Measurements from ENCODE around the gene FZD1. TPM values are rescaled to one million over a fixed set of nuclear protein-coding genes. Genes with fewer than 3 reads are reported as not detected.

The FZD1 gene
- total RNA-seq, 1 experiment from 2014 or later, result 1.5 TPM

- no peak overlapping the region for H3K4me3 Mint-ChIP-seq (ENCODE audit: unreplicated experiment)
- H3K4me1 Mint-ChIP-seq (ENCODE audit: low read depth, unreplicated experiment), result no peaks in the 10 kb centered on the region
- POLR2A ChIA-PET, result no interaction called here
- H3K9me3 Mint-ChIP-seq (ENCODE audit: unreplicated experiment), result no peaks in the 10 kb centered on the region
- no peaks in the 10 kb centered on the region for H3K36me3 Mint-ChIP-seq (ENCODE audit: insufficient read depth, unreplicated experiment)
- Histone ChIP-seq H3K9me3 (no peaks in the 10 kb centered on the region), H3K36me3 (ENCODE audit: control insufficient read depth, insufficient read depth, low read length) (no peaks in the 10 kb centered on the region), H3K27me3 (replicated peaks; ENCODE audit: control insufficient read depth, insufficient read depth, low read length) (no peaks in the 10 kb centered on the region), H3K4me1 (no peaks in the 10 kb centered on the region), H3K4me3 (ENCODE audit: low read depth, low read length) (no peak overlapping the region)
- no TSS peak for BruUV-seq (replicated peaks)
- H3K27ac Mint-ChIP-seq (ENCODE audit: unreplicated experiment), result no peak overlapping the region
- intact Hi-C loops (cut with micrococcal nuclease; ENCODE audit: unreplicated experiment), result no loop called here
- peaks cover 8% of the 10 kb centered on the region for H3K27me3 Mint-ChIP-seq (ENCODE audit: insufficient read depth, unreplicated experiment)
- TF ChIP-seq, protein P1, sequence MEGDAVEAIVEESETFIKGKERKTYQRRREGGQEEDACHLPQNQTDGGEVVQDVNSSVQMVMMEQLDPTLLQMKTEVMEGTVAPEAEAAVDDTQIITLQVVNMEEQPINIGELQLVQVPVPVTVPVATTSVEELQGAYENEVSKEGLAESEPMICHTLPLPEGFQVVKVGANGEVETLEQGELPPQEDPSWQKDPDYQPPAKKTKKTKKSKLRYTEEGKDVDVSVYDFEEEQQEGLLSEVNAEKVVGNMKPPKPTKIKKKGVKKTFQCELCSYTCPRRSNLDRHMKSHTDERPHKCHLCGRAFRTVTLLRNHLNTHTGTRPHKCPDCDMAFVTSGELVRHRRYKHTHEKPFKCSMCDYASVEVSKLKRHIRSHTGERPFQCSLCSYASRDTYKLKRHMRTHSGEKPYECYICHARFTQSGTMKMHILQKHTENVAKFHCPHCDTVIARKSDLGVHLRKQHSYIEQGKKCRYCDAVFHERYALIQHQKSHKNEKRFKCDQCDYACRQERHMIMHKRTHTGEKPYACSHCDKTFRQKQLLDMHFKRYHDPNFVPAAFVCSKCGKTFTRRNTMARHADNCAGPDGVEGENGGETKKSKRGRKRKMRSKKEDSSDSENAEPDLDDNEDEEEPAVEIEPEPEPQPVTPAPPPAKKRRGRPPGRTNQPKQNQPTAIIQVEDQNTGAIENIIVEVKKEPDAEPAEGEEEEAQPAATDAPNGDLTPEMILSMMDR (IDR thresholded peaks at IDR 0.05; ENCODE audit: insufficient read depth in 1 of 2, low read depth in 1 of 2, low read length in 1 of 2, severe bottlenecking in 1 of 2, unreplicated experiment in 1 of 2), result no peak
- no peak for DNase-seq
- CTCF ChIA-PET, result no interaction called here
These were observed 24.5 kb upstream of the FZD1 start for GRCh38 chr7:91239772-91240171.

DNA sequence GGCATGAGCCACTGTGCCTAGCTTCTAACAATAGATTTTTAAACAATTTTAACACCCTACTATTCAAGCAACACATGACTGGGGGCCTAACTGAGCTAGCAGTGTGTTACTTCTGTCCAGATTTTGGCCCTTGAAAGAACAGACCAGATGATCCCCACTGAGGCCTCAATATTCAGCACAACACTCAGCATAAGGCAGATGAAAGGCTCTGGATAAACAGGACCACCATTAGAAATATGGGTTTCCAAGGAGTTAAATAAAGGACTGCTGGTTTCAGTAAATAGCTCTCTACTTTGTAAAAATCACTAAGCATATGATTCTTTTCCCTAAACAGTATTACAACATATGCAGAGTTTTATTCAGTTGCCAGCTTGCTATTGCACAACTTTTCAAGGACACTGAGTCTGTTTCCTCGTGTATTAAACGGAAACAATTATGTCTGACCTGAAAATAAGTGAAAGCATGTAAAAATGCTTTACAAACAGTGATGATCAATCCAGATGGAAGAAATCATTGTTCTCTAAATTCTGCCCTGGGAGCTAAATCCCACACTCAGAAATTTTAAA lies 23.8 kb upstream of the FZD1 start:
- no peaks in the 10 kb centered on the region for H3K27me3 ChIP-seq (replicated peaks; ENCODE audit: control insufficient read depth, insufficient read depth, low read length)
- ChIA-PET CTCF (no interaction called here), POLR2A (no interaction called here)
- H3K4me3 ChIP-seq (ENCODE audit: low read depth, low read length), result no peak overlapping the region
- TF ChIP-seq, protein P1 (IDR thresholded peaks at IDR 0.05; ENCODE audit: insufficient read depth in 1 of 2, low read depth in 1 of 2, low read length in 1 of 2, severe bottlenecking in 1 of 2, unreplicated experiment in 1 of 2), result no peak
- H3K4me3 Mint-ChIP-seq (ENCODE audit: unreplicated experiment), result no peak overlapping the region
- no peaks in the 10 kb centered on the region for H3K9me3 Mint-ChIP-seq (ENCODE audit: unreplicated experiment)
- no peaks in the 10 kb centered on the region for H3K4me1 ChIP-seq
- BruUV-seq (replicated peaks), result no TSS peak
- intact Hi-C loops (cut with micrococcal nuclease; ENCODE audit: unreplicated experiment), result no loop called here
- DNase-seq, result no peak
- H3K4me1 Mint-ChIP-seq (ENCODE audit: low read depth, unreplicated experiment), result no peaks in the 10 kb centered on the region
- no peaks in the 10 kb centered on the region for H3K36me3 ChIP-seq (ENCODE audit: control insufficient read depth, insufficient read depth, low read length)
- H3K27me3 Mint-ChIP-seq (ENCODE audit: insufficient read depth, unreplicated experiment), result peaks cover 8% of the 10 kb centered on the region
- H3K9me3 ChIP-seq, result no peaks in the 10 kb centered on the region
- H3K27ac Mint-ChIP-seq (ENCODE audit: unreplicated experiment), result no peak overlapping the region
- no peaks in the 10 kb centered on the region for H3K36me3 Mint-ChIP-seq (ENCODE audit: insufficient read depth, unreplicated experiment)

DNA sequence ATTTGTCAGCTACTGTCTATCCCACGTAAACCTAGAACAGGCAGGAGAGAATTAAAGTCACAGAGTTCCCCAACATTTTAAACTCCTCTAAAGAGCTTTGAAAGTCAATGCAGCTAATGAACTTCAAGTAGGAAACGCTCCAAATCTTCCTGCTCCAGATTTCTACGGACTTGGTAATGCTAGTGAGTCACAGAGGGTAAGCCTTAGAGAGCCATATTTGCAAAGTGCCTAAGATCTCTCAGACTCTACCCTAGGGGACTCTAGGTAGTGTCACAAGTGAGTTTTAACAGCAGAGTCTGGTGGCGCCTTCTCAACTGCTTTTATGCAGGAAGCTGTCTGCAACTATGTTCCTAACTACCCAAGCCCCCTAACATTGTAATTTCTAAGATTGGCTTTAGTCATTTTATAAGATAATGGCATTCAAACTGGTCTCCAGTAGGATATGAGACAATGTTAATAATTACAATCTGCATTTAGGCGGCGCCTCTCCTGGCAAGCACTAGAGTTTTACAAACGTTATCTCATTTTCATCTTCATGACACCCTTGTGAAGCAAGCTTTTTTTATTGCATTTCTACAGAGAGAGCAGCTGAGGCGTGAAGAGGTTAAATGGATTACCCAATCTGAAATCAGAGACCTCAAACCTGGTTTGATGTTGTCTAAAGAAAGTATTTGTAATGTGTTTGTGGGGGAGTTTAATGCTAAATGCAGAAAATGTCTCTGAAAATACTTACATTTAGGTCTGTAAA lies 22.0 kb upstream of the FZD1 start:
- H3K36me3 Mint-ChIP-seq (ENCODE audit: insufficient read depth, unreplicated experiment), result no peaks in the 10 kb centered on the region
- no TSS peak for BruUV-seq (replicated peaks)
- Histone ChIP-seq H3K36me3 (ENCODE audit: control insufficient read depth, insufficient read depth, low read length) (no peaks in the 10 kb centered on the region), H3K9me3 (no peaks in the 10 kb centered on the region), H3K4me3 (ENCODE audit: low read depth, low read length) (no peak overlapping the region), H3K27me3 (replicated peaks; ENCODE audit: control insufficient read depth, insufficient read depth, low read length) (no peaks in the 10 kb centered on the region; the same call in 1 of the 2 replicates), H3K4me1 (no peaks in the 10 kb centered on the region)
- H3K9me3 Mint-ChIP-seq (ENCODE audit: unreplicated experiment), result no peaks in the 10 kb centered on the region
- no peak overlapping the region for H3K27ac Mint-ChIP-seq (ENCODE audit: unreplicated experiment)
- intact Hi-C loops (cut with micrococcal nuclease; ENCODE audit: unreplicated experiment), result no loop called here
- DNase-seq, result no peak
- no peaks in the 10 kb centered on the region for H3K4me1 Mint-ChIP-seq (ENCODE audit: low read depth, unreplicated experiment)
- H3K27me3 Mint-ChIP-seq (ENCODE audit: insufficient read depth, unreplicated experiment), result peaks cover 8% of the 10 kb centered on the region
- CTCF ChIA-PET, result no interaction called here
- no peak overlapping the region for H3K4me3 Mint-ChIP-seq (ENCODE audit: unreplicated experiment)
- TF ChIP-seq, protein P1 (IDR thresholded peaks at IDR 0.05; ENCODE audit: insufficient read depth in 1 of 2, low read depth in 1 of 2, low read length in 1 of 2, severe bottlenecking in 1 of 2, unreplicated experiment in 1 of 2), result no peak
- POLR2A ChIA-PET, result no interaction called here

Measured in Caco-2 (cell line).